Dedifferentiated amniotic fluid mesenchymal stem cell (primary cell): ENCODE data around the gene SRGAP2B.
A peak's percentile ranks its signal among the peaks of the same experiment; 100 is the strongest.
"Not testable (repeated sequence)": the region's sequence is repeated elsewhere in the genome, so short reads cannot be mapped to it uniquely, and the experiment has no call there.

Experiments
- DNase-seq: peaks from one replicate; pipeline ENCODE4 v3.0.0-alpha.2; 2016; ENCODE audit errors: extremely low spot score

Gene SRGAP2B

DNA sequence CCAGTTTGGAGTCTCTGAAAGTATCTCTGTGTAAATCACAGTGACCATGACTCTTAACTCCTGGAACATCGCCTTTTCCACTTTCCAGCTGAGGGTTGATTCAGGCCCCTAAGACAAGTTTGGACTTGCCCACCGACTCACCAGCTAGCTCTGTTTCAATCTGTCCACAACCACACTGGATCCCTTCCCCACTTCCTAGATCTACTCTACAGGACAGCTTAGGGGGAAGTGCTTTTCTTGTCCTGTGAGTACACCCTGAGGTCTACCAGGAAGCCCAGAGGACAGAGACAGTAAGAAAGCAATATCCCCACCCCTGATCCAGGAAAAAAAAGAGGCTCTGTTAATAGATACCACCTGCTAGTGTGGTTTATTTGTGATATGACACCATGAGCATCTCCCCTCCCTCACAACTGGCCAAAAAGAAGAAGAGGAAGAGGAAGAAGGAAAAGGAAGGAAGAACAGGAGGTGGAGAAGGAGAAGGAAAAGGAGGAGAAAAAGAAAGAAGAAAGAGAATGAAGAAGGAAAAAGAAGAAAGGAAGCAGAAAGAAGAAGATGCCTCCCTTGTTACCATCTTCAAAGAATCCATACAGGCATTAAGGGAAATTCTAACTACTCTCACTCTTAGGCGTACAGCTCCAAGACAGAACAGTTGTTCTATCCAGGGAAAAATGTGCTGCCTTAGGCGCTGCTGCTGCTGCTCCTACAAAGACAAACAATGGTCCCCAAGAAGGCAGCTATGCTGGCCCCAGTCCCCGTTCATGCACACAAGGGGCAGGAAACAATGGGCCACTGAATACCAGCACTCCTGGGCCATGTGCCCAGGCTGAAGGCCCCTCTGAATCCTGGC, 96.8 kb downstream of the SRGAP2B start:
- not testable (repeated sequence) for DNase-seq

- DNase-seq = peak; percentile 14
Measured at GRCh38 chr1:144995833-144996410, 99.2 kb downstream of the SRGAP2B start.

DNA sequence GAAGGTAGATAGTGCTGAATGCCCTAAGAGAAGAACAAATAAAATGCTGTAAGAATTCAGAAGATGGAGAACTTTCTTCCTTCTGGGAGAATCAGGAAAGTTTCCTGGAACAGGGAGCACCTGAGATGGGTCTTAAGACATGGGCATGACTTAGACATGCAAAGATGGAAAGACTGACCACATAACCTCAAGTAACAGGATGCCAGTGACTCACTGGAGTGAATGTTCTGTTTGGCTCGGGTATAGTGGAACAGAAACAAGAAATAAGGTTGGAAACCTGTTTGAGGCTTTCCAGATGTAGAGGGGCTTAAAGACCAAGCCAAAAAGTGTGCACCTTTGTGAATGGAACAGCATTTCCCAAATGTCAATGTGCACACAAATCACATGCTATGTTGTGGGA, 102.2 kb downstream of the SRGAP2B start:
- peak; percentile 26 for DNase-seq

- not testable (repeated sequence) for DNase-seq
Measured at GRCh38 chr1:144990611-144991010, 104.5 kb downstream of the SRGAP2B start.

DNA sequence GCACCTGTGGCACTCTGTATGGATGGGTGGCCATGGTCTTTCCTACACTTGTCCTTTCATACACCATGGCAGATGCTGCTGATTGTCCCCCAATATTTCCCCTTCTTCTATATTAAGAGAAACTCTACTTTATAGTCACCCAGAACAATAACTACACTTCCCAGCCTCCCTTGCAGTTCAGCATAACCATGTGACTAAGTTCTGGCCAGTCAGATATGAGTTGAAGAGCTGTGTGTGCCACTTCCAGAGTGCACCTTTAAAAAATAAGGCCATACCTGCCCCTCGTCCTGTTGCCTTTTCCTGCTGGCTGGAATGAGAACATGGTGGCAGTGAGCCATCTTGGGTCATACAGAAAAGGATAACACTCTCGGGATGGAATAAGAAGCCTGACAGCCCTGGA, 108.0 kb downstream of the SRGAP2B start:
- not testable (repeated sequence) for DNase-seq

DNA sequence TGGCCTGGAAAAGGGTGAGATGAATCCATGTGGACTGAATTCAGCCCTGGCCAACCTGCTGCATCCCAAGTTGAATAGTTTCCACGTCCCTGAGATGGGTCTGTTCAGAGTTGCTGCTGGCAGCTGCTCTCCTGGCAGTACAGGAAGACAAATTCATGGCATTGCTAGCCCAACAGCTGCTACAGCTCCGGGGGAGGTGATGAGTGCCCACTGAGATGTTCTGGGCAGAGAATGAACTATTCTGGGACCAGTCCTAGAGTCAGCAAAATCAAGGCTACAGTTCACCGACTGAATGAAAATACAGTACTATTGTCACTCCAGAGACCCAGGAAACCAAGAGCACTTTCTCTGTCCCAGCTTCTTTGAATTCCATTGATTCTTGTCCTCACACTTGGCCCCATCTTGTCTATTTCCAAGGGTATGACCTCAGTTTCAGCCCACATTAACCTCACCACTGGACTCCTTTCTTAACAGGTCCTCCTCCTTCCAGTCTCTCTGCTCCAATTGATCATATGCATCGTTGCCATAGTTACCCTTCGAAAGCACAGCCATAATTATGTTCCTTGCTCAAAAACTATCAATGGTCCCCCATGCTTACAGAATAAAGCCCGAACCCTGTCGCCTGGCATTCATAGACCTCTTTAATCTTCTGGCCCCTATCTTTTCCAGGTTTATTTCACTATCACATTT, 108.8 kb downstream of the SRGAP2B start:
- DNase-seq = not testable (repeated sequence)

GRCh38 chr1:144985550-144986170, 109.5 kb downstream of the SRGAP2B start:
- not testable (repeated sequence) for DNase-seq

DNA sequence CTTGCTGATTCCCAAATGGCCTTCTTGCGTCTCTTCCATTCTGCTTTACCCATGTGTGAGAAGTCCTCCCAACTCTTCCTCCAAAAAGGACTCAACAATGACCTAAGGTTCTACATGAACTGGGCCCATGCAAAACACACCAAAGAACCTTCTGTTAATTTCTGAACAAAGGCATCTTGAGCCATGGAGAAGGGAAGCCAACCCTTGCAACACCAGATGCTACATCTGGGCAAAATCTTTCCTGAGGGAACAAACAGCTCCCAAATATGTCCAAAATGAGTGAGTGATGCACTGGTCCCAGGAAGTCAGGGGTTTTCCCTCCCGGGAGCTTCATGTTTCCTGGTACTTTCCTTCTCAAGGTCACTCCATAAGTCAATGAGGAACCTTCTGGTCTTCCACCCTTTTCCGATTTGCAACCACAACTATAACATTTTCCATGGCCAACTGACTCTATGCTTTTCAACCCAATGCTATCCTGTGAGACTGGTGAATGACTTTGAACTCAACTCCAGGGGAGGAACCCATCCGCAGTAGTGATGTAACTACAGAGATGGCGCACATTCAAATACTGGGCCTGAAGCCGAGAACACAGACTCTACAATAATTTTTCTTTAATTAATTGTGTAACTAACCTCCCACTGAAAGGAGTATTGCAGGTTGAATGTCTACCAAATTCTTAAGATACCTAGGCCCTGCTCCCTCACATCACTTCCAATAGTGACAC, 112.2 kb downstream of the SRGAP2B start:
- not testable (repeated sequence) for DNase-seq

- not testable (repeated sequence) for DNase-seq
Measured at GRCh38 chr1:144981157-144981556, 114.0 kb downstream of the SRGAP2B start.

- not testable (repeated sequence) for DNase-seq
Measured at GRCh38 chr1:144979960-144980595, 115.0 kb downstream of the SRGAP2B start.

DNA sequence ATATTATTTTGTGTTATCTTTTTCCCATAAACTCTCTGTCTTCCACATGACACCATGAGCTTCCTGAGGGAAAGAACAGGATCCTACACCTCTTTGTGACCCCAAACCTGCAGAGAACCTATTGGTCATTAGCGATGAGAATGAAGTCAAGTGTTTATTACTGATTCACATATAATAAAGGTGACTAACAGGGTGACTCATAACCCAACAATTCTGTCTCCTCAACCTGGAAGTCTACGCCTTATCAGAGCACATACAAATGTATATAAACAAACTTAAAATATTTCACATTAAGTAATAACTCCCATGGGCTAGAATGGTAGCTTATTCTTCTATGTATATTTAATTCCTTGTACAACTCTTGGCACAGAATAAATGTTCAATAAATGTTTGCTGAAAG, 117.3 kb downstream of the SRGAP2B start:
- DNase-seq = not testable (repeated sequence)

DNA sequence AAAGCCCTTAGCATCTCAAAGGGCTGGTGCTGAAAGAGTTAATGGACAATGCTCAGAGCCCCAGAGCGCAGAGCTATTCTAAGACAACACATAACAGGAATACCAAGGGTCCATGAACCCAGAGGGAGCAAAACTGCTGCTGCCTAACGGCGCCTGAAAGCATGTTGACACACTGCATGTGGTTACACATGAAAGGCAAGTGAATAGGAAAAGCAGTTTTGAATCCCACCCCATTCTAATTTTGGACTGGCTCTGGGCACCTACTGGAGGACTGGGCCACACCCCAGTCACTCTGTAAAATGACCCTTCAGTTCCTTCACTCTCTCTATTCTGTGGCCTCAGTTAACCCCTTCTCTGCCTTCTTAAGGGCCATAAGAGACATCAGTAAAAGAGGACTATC, 123.2 kb downstream of the SRGAP2B start:
- not testable (repeated sequence) for DNase-seq

GRCh38 chr1:144966488-144966887, 128.6 kb downstream of the SRGAP2B start:
- not testable (repeated sequence) for DNase-seq

GRCh38 chr1:144964765-144965164, 130.4 kb downstream of the SRGAP2B start:
- not testable (repeated sequence) for DNase-seq

GRCh38 chr1:144964186-144964585, 130.9 kb downstream of the SRGAP2B start:
- DNase-seq = not testable (repeated sequence)

- not testable (repeated sequence) for DNase-seq
Measured at GRCh38 chr1:144963571-144963970, 131.6 kb downstream of the SRGAP2B start.

- DNase-seq = not testable (repeated sequence)
Measured at GRCh38 chr1:144961604-144962583, 133.2 kb downstream of the SRGAP2B start.

DNA sequence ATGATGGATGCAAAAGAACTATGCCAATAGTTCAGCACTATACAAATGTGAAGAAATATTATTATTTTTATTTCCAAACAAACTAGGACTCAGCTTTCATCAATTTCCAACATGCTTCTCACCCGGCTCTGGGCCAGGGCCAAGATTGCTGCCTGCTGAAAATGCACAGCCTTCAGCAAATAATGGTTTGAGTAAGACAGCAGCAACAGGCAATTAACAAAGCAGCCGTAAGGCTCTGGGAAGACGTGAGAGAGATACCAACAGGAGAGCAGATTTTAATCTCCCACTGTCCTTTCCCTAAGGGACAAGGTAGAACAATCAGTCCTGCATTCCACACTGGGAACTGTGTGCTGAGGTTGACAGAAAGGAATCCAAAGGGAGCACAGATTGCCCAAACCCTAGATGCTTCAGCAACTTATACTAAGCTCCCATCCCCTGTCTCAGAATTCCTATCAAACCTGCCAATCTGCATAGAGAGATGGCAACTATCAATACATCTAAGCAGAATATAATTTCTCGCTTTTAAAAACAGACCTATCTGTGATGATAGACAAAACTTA, 134.1 kb downstream of the SRGAP2B start:
- DNase-seq = not testable (repeated sequence)

DNA sequence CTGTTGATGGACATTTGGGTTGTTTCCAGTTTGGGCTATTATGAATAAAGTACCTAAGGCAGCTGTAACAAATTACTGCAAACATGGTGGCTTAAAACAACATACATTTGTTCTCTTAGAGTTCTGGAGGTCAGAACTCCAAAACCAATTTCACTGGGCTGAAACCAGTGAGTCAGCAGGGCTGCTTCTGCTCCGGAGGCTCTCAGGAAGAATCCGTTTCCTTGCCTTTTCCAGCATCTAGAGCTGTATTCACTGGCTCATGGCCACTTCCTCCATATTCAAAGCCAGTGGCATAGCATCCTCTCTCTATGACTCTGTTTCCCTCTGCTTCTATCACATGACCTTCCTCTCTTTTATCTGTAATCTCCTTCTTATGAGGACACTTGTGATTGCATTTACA, 146.7 kb downstream of the SRGAP2B start:
- not testable (repeated sequence) for DNase-seq
